HG03565 (cell line): Measurements from ENCODE around the gene STOML1.
"Not testable (repeated sequence)": the region's sequence is repeated elsewhere in the genome, so short reads cannot be mapped to it uniquely, and the experiment has no call there.

Experiments
- ATAC-seq: cut with Tn5 transposase; IDR thresholded peaks from one replicate; pipeline ENCODE4 v1.9.1; 2021; ENCODE audit warnings: mild to moderate bottlenecking, moderate library complexity; ENCODE audit not compliant: unreplicated experiment

Gene STOML1

DNA sequence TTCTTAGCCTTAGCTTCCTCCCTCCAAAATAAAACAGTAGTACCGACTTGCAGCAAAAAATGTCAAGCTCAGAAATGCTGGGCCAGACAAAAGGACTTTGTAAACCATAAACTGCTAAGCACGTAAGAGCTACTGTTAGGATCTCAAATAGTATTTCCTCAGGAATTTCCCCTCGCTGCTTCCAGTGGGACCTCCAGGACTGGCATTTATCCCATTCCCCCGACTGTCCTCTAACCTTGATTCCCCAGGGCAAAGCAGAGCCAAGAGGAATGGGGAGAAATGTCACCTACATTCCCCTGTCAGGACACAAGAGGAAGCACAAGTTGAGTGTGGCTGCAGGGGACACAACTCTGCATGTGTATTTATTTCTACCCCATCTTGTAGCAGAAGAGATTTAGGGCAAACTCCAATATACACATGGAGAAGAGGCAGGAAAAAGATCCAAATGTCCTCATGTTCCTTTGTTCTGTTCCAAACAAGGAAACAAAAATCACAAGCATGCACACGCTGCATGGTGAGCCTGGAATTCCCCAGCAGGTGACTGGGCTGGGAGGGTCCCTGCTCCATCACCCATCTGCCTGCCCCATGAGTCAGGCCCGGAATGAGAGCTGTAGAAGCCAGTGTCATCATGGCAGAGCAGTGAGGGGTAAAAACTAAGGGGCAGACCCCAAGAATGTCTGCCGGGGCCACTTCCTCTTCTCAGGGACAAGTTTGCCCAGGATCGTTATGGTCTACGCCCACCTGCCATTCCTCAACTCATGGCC, 4.2 kb downstream of the STOML1 start:
- no peak for ATAC-seq

- ATAC-seq: no peak
These were observed 4.8 kb downstream of the STOML1 start for GRCh38 chr15:73987250-73987649.

DNA sequence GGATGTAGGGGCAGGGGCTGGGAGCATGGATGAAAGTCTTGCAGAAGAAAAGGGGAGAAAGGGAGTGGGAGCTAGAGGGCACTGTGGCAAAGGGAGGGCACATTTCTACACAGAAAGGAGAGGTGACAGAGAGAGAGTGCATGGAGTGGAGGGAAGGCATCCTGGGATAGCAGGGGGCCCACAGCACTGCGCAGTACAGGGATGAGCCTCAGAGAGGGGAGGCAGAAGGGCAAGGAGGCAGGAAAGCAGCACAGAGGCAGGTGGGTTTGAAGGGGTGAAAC, 5.4 kb downstream of the STOML1 start:
- ATAC-seq: no peak

- no peak for ATAC-seq
These were observed 5.9 kb downstream of the STOML1 start for GRCh38 chr15:73986055-73986775.

DNA sequence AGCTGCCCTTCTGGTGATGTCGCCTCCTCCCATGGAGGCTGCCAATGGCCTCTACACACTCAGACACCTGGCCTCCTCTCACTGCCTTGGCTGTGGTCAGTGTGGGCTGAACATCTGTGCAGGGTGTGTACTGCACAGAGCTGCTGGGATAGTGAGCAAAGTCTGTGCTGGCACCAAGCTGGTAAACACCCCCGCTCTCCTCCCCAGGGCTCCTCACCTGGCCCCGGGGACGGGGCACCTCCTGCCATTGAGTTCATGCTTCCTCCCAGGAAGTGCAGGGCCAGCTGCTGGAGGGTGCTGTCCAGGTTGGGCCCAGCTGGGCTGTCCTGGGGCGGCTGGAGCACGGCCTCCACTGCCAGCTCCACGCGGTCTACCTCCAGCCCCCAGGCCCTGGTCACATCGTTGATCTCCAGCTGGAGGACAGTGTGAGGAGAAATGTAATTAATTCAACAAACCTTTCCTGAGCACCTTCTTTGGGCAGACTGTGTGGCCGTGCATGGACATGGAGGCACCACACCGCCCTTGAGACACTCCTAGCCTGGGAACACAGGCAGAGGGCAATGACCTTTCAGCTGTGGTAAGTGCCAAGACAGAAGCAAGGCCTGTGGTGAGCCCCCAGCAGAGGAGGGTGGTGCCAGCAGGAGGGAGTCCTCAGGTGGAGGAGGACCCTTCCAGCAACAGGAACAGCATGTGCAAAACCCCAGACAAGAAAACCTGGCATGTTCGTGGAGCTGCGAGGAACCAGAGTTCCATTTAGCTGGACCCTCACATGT, 6.8 kb downstream of the STOML1 start:
- no peak for ATAC-seq

DNA sequence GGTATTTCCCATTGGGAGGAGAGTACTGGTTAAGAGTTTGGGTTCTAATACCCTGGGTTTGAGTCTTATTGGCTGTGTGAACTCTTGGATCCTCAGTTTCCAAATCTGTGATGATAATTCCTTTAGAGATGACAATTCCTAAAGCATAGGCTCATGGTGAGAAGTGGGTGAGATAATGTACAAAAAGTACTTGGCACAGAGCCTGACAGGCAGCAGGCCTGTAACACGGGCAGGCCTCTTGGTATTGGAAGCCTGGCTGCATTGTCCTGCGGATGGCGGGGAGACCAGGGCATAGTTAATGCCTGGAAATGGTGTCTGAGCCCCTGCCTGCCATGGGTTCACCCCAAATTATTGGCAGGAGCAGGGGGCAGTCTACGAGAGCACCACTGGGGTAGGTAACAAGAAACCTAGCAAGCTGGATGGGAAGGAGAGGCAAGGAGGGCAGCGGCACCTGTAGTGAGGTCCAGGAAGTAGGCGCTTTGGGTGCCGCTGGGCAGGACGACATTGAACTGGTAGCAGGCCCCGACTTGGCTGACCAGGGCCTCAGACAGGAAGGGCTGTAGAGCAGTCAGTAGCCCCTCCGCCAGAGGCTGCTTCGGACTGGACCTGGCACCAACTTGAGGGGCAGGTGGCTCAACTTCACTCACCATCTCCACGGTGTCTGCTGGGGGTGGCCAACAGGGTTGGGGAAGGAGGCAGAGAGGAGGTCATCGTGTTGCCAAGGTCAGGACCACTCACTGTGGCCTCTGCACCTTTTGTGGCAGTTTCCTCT, 7.7 kb downstream of the STOML1 start:
- ATAC-seq: no peak

DNA sequence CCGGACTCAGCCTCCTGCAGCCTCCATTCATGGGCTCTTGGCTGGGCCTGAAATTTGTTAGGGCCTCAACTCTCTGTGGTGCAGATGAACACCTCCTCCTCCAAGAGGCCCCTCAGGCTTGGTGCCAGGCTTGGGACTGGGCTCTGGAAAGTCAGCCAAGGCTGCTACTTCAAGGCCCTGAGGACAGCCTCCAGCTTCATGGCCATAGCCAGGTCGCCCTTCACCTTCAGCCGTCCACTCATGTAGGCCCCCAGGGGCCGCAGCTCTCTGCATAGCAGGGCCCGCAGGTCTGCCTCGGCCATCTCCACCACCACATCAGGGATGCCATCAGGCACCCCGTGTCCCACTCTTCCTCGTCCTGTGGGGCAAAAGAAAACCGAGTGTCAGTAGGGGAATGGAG, 8.3 kb downstream of the STOML1 start:
- ATAC-seq: no peak

DNA sequence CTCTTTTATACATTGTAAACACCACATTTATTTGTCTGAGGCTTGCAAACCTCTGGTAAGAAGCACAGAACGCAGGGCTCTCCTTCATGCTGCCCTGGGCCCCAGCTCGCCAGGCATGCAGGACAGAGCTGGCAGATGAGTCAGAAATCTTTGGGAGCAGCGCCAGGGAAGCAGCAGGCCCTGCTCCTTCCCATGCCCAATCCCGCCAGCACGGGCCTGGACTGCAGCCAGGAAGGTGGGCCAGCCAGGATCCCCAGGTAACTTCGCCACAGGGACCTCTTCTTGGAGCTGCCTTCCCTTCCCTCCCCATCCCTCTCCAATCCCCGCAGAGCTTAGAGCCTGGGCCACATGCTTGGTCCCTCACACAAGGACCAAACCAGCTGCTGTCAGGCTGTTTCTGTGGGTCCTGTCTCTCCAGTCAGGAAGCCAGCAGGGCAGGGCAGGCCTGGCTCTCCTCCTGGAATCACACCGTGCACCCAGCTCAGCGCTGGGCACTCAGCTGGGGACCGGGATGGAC, 8.8 kb downstream of the STOML1 start:
- no peak for ATAC-seq

DNA sequence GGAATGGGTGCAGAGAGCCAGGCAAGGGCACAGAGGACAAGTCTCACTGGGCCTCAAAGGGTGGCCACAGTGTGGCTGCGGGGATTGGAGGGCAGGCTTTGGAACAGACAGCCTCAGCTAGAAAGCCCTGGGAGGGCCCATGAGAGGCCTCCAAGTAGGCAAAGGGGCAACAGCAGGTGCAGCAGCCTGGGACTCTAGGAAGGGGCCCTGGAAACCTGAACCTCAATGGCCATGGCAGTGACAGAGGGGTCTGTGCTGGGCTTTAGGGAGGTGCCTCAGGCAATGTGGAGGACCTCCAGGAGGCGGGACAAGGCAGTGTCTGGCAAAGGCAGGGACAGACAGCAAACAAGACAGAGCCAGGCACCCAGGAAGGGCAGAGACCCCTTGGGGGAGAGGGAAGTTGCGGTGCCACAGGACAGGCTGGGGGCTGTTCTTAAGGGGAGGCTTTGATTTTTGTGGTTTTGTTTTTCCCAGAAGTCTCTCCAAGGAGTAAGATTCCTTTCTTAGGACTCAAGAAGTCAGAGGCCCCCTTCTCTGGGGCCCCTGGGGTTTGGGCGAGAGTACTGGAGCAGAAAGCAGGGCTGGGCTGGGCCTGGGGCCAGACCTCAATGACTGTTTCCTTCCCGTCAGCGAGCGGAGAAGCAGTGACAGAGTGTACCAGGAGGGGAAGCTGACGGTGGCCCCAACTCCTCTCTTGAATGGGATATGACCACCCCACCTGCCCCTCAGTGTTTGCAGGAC, 9.7 kb downstream of the STOML1 start:
- ATAC-seq: no peak

- no peak for ATAC-seq
These were observed 10.3 kb downstream of the STOML1 start for GRCh38 chr15:73981761-73982221.

DNA sequence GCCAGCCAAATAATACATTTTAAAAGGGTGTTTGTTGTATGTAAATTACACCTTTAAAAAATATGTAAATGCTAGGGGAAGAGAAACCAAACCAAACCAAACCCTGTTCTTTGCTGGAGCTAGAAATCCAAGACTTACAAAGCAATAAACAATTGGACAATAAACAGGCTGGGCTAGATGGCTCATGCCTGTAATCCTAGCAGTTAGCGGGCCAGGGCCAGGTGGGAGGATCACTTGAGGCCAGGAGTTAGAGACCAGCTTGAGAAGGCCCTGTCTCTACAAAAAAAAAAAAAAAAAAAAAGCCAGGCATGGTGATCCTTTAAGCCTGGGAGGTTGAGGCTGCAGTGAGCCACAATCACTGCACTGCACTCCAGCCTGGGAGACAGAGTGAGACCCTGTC, 12.5 kb downstream of the STOML1 start:
- no peak for ATAC-seq

GRCh38 chr15:73978896-73979295, 13.2 kb downstream of the STOML1 start:
- ATAC-seq: no peak

DNA sequence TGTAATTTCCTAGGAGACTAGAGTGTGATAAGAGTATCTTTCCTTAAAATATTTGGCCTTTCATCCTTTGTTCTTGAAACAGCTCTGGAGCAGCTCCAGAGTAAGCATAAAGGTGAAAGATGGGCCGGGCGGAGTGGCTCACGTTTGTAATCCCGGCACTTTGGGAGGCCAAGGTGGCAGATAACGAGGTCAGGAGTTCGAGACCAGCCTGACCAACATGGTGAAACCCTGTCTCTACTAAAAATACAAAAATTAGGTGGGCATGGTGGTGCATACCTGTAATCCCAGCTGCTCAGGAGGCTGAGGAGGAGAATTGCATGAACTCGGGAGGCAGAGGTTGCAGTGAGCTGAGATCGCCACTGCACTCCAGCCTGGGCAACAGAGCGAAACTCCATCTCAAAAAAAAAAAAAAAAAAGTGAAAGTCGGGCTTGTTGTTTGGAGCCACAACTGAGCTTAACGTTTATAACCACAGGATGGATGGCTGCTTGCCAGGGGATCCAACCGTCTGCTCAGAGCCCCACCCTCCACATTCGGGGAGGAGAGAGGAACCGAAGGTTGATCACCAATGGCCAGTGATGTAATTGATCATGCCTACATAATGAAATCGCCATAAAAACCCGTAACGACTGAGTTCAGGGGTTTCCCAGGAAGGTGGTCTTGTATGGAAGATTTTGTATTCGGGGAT, 16.5 kb downstream of the STOML1 start:
- ATAC-seq: not testable (repeated sequence)

GRCh38 chr15:73973683-73974200, 18.4 kb downstream of the STOML1 start:
- ATAC-seq: not testable (repeated sequence)

- no peak for ATAC-seq
These were observed 19.0 kb downstream of the STOML1 start for GRCh38 chr15:73972984-73973682.

DNA sequence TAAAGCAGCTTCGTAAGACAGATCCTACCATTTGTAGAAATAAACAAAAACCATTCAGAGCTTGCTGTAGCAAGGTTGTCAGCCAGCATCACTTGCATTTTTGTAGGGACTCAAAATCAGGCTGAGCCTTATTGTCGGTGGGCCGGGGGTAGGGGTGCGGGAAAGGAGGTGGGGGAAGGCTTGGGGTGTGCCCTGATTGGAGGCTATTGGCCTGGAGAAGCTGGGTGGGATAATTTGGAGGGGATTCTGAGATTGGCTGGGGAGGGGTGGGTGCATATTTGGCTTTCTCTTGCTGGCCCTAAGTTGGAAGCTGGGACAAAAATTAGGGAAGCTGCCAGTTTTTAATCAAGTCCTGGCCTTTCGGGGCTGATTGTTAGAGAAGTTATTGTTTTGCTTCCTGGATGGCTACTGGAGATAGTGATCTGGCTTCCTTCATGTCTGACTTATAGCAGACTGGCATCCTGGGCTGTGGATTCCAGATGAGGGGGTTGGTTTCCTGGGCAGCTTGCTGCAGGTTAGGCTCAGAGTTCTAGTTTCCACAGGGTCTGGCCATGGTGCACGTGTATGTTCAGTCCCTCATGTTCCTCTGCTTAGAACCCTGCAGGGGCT, 22.8 kb downstream of the STOML1 start:
- no peak for ATAC-seq

DNA sequence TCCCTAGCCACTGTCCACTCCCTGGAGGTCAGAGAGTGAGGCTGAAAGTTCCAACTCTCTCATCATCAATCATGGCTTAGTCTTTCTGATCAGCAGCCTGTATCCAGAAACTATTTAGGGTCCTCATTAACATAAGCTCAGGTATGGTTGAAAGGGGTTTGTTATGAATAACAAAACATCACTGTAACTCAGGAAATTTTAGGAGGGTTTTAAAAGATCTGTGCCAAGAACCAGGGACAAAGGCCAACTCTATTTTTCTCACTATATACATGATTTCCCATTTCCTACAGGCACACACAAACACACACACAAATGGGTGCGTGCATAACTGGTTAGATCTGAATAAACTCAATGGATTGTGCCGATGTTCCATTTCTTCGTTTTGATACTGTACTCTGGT, 23.6 kb downstream of the STOML1 start:
- no peak for ATAC-seq

DNA sequence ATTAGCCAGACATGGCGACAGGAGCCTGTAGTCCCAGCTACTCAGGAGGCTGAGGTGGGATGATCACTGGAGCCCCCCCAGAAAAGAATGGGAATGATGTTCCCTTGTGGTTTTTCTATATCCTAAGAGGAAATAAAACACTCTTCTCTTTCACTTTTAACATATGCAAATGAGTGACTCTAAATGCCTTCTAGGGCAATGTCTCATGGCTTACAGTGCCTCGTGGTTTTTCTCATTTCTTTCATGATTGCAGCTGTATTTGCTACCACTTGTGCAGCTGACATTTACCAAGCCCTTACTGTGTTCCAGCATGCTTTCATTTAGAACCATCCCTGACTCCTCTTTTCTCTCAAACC, 26.4 kb downstream of the STOML1 start:
- ATAC-seq: no peak
